WTC11 (cell line): ENCODE results near the gene SDHC. TPM values are rescaled to one million over a fixed set of nuclear protein-coding genes. Genes with fewer than 3 reads are reported as not detected.

ENCODE experiments used
- ATAC-seq: fragments of 200-7000 bp; cut with Tn5 transposase; 2 replicates; pipeline ENCODE4 v1.10.0; 2021; ENCODE audit warnings: mild to moderate bottlenecking, moderate library complexity
- CTCF ChIA-PET: fragments of 300-600 bp; sonication (Branson Sonifier 250); formaldehyde crosslinking; loops from one replicate; lab custom pipeline; 2021; ENCODE audit warnings: antibody characterized with exemption; lab: Charles Lee
- POLR2A ChIA-PET: fragments of 350-600 bp; sonication (Branson Sonifier 250); formaldehyde crosslinking; loops from one replicate; lab custom pipeline; 2021; ENCODE audit warnings: antibody characterized with exemption; lab: Charles Lee
- DNase-seq: peaks from one replicate; pipeline ENCODE4 v3.0.0; 2021; ENCODE audit warnings: low spot score
- H3K27ac Mint-ChIP-seq: 2 replicates; pipeline ENCODE4 v1.8.0; 2021; ENCODE audit warnings: mixed read lengths
- H3K27me3 Mint-ChIP-seq: 2 replicates; pipeline ENCODE4 v1.8.0; 2021; ENCODE audit warnings: low read depth, mild to moderate bottlenecking, moderate library complexity, mixed read lengths
- H3K36me3 Mint-ChIP-seq: 2 replicates; pipeline ENCODE4 v1.8.0; 2021; ENCODE audit warnings: mixed read lengths
- H3K4me1 Mint-ChIP-seq: 2 replicates; pipeline ENCODE4 v1.8.0; 2022; ENCODE audit warnings: mixed read lengths
- H3K4me3 Mint-ChIP-seq: 2 replicates; pipeline ENCODE4 v1.8.0; 2021; ENCODE audit warnings: mild to moderate bottlenecking, moderate library complexity, mixed read lengths
- H3K9me3 Mint-ChIP-seq: 2 replicates; pipeline ENCODE4 v1.8.0; 2021; ENCODE audit warnings: mixed read lengths
- ESRRA ChIP-seq: sonication (generic); formaldehyde crosslinking; IDR thresholded peaks from 2 replicates; pipeline ENCODE4 v1.8.1; 2022; ENCODE audit warnings: mild to moderate bottlenecking, missing genetic modification reagents, borderline replicate concordance
- FOXP1 ChIP-seq: sonication (generic); formaldehyde crosslinking; IDR thresholded peaks from 2 replicates; pipeline ENCODE4 v1.8.0; 2022; ENCODE audit warnings: missing genetic modification reagents, mild to moderate bottlenecking, moderate library complexity, borderline replicate concordance
- KAT7 ChIP-seq: sonication (generic); formaldehyde crosslinking; IDR thresholded peaks from 2 replicates; pipeline ENCODE4 v1.8.1; 2023; ENCODE audit warnings: missing genetic modification reagents, mild to moderate bottlenecking, borderline replicate concordance
- MYBL2 ChIP-seq: sonication (generic); formaldehyde crosslinking; IDR thresholded peaks from 2 replicates; pipeline ENCODE4 v1.8.1; 2023; ENCODE audit warnings: mild to moderate bottlenecking, moderate library complexity, missing genetic modification reagents
- SP1 ChIP-seq: sonication (generic); formaldehyde crosslinking; conservative IDR thresholded peaks from 2 replicates; pipeline ENCODE4 v1.8.1; 2022; ENCODE audit warnings: missing genetic modification reagents
- ZBTB21 ChIP-seq: sonication (generic); formaldehyde crosslinking; IDR thresholded peaks from 2 replicates; pipeline ENCODE4 v1.8.1; 2023; ENCODE audit warnings: mild to moderate bottlenecking, missing genetic modification reagents, borderline replicate concordance
- ZNF416 ChIP-seq: fragments of 250-450 bp; sonication (Bioruptor Pico); IDR thresholded peaks from 2 replicates; pipeline ENCODE4 v1.9.0; 2021; ENCODE audit warnings: mild to moderate bottlenecking, inconsistent platforms
- total RNA-seq: library from RNA; stranded (reverse); gene quantifications from 3 replicates; pipeline ENCODE4 v1.2.3, GENCODE V29; 2021
- TF ChIP-seq, protein P1 (sequence below): sonication (generic); formaldehyde crosslinking; IDR thresholded peaks from 2 replicates; pipeline ENCODE4 v1.8.0; 2022; ENCODE audit warnings: mild to moderate bottlenecking, missing genetic modification reagents
- TF ChIP-seq, protein P2 (sequence below): sonication (generic); formaldehyde crosslinking; IDR thresholded peaks from 2 replicates; pipeline ENCODE4 v1.8.0; 2022; ENCODE audit warnings: missing genetic modification reagents
- TF ChIP-seq, protein P3 (sequence below): sonication (generic); formaldehyde crosslinking; IDR thresholded peaks from 2 replicates; pipeline ENCODE4 v1.8.1; 2023; ENCODE audit warnings: mild to moderate bottlenecking, moderate library complexity, missing genetic modification reagents
- TF ChIP-seq, protein P4 (sequence below): sonication (generic); formaldehyde crosslinking; conservative IDR thresholded peaks from 2 replicates; pipeline ENCODE4 v1.8.1; 2022; ENCODE audit warnings: mild to moderate bottlenecking, missing genetic modification reagents
- TF ChIP-seq, protein P5 (sequence below): sonication (generic); formaldehyde crosslinking; IDR thresholded peaks from 2 replicates; pipeline ENCODE4 v1.8.1; 2022; ENCODE audit warnings: low read depth, missing genetic modification reagents, borderline replicate concordance
- TF ChIP-seq, protein P6 (sequence below): sonication (generic); formaldehyde crosslinking; IDR thresholded peaks from 2 replicates; pipeline ENCODE4 v1.8.0; 2022; ENCODE audit warnings: mild to moderate bottlenecking, missing genetic modification reagents
- TF ChIP-seq, protein P7 (sequence below): fragments of 200-600 bp; IDR thresholded peaks from 2 replicates; pipeline ENCODE4 v1.8.0; 2022; ENCODE audit warnings: antibody characterized with exemption
- TF ChIP-seq, protein P8 (sequence below): fragments of 250-450 bp; sonication (Bioruptor Pico); IDR thresholded peaks from 2 replicates; pipeline ENCODE4 v1.9.0; 2021; ENCODE audit warnings: mild to moderate bottlenecking
- TF ChIP-seq, protein P9 (sequence below): fragments of 250-450 bp; sonication (Bioruptor Pico); conservative IDR thresholded peaks from 2 replicates; pipeline ENCODE4 v1.9.0; 2021; ENCODE audit warnings: mild to moderate bottlenecking

Gene SDHC
- total RNA-seq, 1 experiment from 2014 or later, result 193 TPM

DNA sequence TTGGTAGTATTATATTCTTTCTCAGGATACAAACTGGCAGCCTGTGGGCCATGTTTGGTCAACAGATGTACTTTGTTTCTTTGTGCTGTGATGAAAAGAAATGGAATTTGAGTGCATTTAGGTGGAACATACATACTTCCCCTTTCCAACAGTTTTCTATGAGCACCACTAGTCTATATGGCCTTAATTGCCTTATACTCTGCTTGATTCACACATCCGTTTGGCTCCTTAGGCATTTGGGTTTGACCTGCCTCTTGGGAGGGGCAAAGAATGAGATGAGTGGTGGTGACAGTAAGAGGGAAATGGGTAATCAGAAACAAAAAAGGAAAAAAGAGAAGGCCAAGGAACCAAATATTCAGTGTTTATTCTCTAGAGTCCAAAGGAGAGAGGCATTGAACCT is 36.5 kb downstream of the SDHC start (continued):
- TF ChIP-seq, protein P1, sequence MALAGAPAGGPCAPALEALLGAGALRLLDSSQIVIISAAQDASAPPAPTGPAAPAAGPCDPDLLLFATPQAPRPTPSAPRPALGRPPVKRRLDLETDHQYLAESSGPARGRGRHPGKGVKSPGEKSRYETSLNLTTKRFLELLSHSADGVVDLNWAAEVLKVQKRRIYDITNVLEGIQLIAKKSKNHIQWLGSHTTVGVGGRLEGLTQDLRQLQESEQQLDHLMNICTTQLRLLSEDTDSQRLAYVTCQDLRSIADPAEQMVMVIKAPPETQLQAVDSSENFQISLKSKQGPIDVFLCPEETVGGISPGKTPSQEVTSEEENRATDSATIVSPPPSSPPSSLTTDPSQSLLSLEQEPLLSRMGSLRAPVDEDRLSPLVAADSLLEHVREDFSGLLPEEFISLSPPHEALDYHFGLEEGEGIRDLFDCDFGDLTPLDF (CRISPR knock-in tag), result no peak
- no peak for TF ChIP-seq MYBL2 (CRISPR knock-in tag)
- TF ChIP-seq, protein P2, sequence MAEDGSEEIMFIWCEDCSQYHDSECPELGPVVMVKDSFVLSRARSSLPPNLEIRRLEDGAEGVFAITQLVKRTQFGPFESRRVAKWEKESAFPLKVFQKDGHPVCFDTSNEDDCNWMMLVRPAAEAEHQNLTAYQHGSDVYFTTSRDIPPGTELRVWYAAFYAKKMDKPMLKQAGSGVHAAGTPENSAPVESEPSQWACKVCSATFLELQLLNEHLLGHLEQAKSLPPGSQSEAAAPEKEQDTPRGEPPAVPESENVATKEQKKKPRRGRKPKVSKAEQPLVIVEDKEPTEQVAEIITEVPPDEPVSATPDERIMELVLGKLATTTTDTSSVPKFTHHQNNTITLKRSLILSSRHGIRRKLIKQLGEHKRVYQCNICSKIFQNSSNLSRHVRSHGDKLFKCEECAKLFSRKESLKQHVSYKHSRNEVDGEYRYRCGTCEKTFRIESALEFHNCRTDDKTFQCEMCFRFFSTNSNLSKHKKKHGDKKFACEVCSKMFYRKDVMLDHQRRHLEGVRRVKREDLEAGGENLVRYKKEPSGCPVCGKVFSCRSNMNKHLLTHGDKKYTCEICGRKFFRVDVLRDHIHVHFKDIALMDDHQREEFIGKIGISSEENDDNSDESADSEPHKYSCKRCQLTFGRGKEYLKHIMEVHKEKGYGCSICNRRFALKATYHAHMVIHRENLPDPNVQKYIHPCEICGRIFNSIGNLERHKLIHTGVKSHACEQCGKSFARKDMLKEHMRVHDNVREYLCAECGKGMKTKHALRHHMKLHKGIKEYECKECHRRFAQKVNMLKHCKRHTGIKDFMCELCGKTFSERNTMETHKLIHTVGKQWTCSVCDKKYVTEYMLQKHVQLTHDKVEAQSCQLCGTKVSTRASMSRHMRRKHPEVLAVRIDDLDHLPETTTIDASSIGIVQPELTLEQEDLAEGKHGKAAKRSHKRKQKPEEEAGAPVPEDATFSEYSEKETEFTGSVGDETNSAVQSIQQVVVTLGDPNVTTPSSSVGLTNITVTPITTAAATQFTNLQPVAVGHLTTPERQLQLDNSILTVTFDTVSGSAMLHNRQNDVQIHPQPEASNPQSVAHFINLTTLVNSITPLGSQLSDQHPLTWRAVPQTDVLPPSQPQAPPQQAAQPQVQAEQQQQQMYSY (CRISPR knock-in tag), result no peak

DNA sequence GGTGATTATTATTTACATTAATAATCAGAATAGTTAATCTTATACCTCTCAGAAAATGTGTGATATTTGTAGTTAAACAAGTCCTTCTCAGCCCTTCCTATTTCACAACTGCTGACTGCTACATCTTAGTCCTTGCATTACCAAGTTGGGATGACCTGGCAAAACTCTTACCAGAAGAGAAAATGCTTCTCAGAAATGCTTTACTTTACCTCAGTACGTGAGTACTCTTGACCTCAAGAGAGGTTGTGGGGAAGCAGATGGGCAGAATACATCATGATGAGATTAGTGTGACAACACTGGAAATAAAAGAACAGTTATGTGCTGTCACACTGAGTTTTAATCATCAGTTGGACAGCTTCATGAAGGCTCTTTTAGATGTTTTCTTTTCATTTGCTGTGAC is 37.3 kb downstream of the SDHC start:
- H3K4me3 Mint-ChIP-seq, result no peak overlapping the region
- TF ChIP-seq ESRRA (CRISPR knock-in tag), result no peak
- TF ChIP-seq, protein P3, sequence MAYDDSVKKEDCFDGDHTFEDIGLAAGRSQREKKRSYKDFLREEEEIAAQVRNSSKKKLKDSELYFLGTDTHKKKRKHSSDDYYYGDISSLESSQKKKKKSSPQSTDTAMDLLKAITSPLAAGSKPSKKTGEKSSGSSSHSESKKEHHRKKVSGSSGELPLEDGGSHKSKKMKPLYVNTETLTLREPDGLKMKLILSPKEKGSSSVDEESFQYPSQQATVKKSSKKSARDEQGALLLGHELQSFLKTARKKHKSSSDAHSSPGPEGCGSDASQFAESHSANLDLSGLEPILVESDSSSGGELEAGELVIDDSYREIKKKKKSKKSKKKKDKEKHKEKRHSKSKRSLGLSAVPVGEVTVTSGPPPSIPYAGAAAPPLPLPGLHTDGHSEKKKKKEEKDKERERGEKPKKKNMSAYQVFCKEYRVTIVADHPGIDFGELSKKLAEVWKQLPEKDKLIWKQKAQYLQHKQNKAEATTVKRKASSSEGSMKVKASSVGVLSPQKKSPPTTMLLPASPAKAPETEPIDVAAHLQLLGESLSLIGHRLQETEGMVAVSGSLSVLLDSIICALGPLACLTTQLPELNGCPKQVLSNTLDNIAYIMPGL (CRISPR knock-in tag), result no peak
- no peak for TF ChIP-seq FOXP1 (CRISPR knock-in tag)
- TF ChIP-seq, protein P4, sequence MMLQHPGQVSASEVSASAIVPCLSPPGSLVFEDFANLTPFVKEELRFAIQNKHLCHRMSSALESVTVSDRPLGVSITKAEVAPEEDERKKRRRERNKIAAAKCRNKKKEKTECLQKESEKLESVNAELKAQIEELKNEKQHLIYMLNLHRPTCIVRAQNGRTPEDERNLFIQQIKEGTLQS, result no peak
- H3K27ac Mint-ChIP-seq, result peak overlapping the region; percentile 29; the same call in 1 of the 2 replicates
- H3K27me3 Mint-ChIP-seq, result no peaks in the 10 kb centered on the region
- H3K9me3 Mint-ChIP-seq, result no peaks in the 10 kb centered on the region
- DNase-seq (no peak), ATAC-seq (no peak)
- ChIA-PET POLR2A (interaction anchor here (0.6 kb wide), 1 partner anchor 51 kb away, joined by 6 read pairs; no protein-coding TSS in a partner anchor), CTCF (no interaction called here)
- H3K36me3 Mint-ChIP-seq, result peaks cover 20% of the 10 kb centered on the region
- H3K4me1 Mint-ChIP-seq, result no peaks in the 10 kb centered on the region

DNA sequence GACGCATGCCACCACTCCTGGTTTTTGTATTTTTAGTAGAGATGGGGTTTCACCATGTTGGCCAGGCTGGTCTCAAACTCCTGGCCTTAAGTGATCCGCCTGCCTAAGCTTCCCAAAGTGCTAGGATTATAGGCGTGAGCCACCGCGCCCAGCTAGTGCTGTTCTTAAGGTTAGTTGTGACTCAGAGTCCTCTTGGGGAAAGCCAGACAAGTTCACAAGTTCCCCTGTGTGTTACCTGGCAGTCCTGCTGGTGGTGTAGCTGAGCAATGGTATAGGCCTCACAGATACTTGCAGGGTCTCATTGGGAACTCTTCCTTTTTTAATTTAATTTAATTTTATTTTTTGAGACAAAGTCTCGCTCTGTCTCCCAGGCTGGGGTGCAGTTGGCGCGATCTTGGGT is 42.9 kb downstream of the SDHC start:
- H3K36me3 Mint-ChIP-seq, result peaks cover 16% of the 10 kb centered on the region
- CTCF ChIA-PET, result interaction anchor here (0.6 to 1.1 kb wide), 3 partner anchors 9 to 90 kb away, joined by 3 read pairs; no protein-coding TSS in a partner anchor
- TF ChIP-seq ZNF416 (CRISPR knock-in tag) (no peak), ZBTB21 (CRISPR knock-in tag) (no peak), SP1 (CRISPR knock-in tag) (no peak), KAT7 (CRISPR knock-in tag) (no peak)
- TF ChIP-seq, protein P5, sequence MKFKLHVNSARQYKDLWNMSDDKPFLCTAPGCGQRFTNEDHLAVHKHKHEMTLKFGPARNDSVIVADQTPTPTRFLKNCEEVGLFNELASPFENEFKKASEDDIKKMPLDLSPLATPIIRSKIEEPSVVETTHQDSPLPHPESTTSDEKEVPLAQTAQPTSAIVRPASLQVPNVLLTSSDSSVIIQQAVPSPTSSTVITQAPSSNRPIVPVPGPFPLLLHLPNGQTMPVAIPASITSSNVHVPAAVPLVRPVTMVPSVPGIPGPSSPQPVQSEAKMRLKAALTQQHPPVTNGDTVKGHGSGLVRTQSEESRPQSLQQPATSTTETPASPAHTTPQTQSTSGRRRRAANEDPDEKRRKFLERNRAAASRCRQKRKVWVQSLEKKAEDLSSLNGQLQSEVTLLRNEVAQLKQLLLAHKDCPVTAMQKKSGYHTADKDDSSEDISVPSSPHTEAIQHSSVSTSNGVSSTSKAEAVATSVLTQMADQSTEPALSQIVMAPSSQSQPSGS (CRISPR knock-in tag), result no peak
- TF ChIP-seq, protein P6, sequence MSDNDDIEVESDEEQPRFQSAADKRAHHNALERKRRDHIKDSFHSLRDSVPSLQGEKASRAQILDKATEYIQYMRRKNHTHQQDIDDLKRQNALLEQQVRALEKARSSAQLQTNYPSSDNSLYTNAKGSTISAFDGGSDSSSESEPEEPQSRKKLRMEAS (CRISPR knock-in tag), result no peak
- TF ChIP-seq, protein P7, sequence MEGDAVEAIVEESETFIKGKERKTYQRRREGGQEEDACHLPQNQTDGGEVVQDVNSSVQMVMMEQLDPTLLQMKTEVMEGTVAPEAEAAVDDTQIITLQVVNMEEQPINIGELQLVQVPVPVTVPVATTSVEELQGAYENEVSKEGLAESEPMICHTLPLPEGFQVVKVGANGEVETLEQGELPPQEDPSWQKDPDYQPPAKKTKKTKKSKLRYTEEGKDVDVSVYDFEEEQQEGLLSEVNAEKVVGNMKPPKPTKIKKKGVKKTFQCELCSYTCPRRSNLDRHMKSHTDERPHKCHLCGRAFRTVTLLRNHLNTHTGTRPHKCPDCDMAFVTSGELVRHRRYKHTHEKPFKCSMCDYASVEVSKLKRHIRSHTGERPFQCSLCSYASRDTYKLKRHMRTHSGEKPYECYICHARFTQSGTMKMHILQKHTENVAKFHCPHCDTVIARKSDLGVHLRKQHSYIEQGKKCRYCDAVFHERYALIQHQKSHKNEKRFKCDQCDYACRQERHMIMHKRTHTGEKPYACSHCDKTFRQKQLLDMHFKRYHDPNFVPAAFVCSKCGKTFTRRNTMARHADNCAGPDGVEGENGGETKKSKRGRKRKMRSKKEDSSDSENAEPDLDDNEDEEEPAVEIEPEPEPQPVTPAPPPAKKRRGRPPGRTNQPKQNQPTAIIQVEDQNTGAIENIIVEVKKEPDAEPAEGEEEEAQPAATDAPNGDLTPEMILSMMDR, result no peak
- TF ChIP-seq, protein P8, sequence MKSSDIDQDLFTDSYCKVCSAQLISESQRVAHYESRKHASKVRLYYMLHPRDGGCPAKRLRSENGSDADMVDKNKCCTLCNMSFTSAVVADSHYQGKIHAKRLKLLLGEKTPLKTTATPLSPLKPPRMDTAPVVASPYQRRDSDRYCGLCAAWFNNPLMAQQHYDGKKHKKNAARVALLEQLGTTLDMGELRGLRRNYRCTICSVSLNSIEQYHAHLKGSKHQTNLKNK, result no peak
- TF ChIP-seq, protein P9, sequence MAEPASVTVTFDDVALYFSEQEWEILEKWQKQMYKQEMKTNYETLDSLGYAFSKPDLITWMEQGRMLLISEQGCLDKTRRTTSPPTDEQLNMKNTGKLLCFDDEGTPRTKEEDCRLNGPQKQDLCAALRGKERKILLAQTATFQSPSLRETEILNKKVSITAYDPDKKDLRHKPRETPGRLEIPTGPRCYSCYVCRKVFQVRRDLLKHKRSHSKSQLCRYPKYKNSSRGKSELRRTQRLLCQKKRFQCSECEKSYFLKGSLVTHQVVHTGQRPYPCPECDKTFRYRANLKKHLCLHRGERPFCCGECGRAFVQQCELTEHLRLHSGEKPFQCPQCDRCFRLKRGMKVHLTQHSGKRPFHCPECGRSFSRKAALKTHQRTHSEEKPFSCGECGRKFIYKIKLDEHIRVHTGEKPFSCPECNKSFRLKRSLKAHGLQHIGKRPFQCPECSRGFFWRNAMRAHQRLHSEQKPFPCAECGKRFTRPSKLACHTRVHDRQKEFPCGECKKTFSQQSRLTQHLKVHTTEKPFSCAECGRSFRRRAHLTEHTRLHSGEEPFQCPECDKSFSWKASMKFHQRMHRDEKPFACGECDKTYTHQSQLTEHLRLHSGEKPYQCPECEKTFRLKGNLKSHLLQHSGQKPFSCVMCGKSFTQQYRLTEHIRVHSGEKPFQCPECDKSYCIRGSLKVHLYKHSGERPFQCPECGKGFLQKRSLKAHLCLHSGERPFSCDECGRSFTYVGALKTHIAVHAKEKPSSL (CRISPR knock-in tag), result no peak
- TF ChIP-seq, all 79 proteins: peak for 0
- Mint-ChIP-seq H3K27me3 (no peaks in the 10 kb centered on the region), H3K27ac (no peak overlapping the region), H3K9me3 (no peaks in the 10 kb centered on the region), H3K4me3 (no peak overlapping the region), H3K4me1 (no peaks in the 10 kb centered on the region)
- POLR2A ChIA-PET, result no interaction called here
- ATAC-seq (no peak), DNase-seq (no peak)
